A172 (cell line): Measurements from ENCODE around the gene HGS. TPM values are rescaled to one million over a fixed set of nuclear protein-coding genes. Genes with fewer than 3 reads are reported as not detected.
"Not testable (repeated sequence)": the region's sequence is repeated elsewhere in the genome, so short reads cannot be mapped to it uniquely, and the experiment has no call there.

Experiments used
- DNase-seq: peaks from one replicate; pipeline ENCODE4 v3.0.0-alpha.2; 2015; ENCODE audit warnings: low spot score
- total RNA-seq: library from RNA; depleted of rRNA; stranded (reverse); fragments of >200 nt; shearing (Covaris generic); gene quantifications from 2 replicates; pipeline ENCODE4 v1.2.3, GENCODE V29; 2014

The HGS gene
- total RNA-seq, 1 experiment from 2014 or later, result 199 TPM

- no peak for DNase-seq
Observed at GRCh38 chr17:81719410-81720266, 35.8 kb downstream of the HGS start.

- DNase-seq, result no peak
Observed at GRCh38 chr17:81720267-81721071, 36.7 kb downstream of the HGS start.

- DNase-seq, result peak; percentile 47
Observed at GRCh38 chr17:81722184-81723120, 38.6 kb downstream of the HGS start.

- no peak for DNase-seq
Observed at GRCh38 chr17:81723651-81724209, 39.9 kb downstream of the HGS start.

- no peak for DNase-seq
Observed at GRCh38 chr17:81725439-81725838, 41.6 kb downstream of the HGS start.

- no peak for DNase-seq
Observed at GRCh38 chr17:81726004-81726403, 42.2 kb downstream of the HGS start.

- DNase-seq, result no peak
Observed at GRCh38 chr17:81727324-81728031, 43.7 kb downstream of the HGS start.

- peak; percentile 77 for DNase-seq
Observed at GRCh38 chr17:81733507-81734404, 49.9 kb downstream of the HGS start.

- DNase-seq, result no peak
Observed at GRCh38 chr17:81734405-81735263, 50.8 kb downstream of the HGS start.

- peak; percentile 80 for DNase-seq
Observed at GRCh38 chr17:81735264-81736102, 51.7 kb downstream of the HGS start.

- DNase-seq, result no peak
Observed at GRCh38 chr17:81737947-81738800, 54.4 kb downstream of the HGS start.

- DNase-seq, result no peak
Observed at GRCh38 chr17:81738801-81739393, 55.1 kb downstream of the HGS start.

GRCh38 chr17:81739593-81739992, 55.8 kb downstream of the HGS start:
- not testable (repeated sequence) for DNase-seq

GRCh38 chr17:81740395-81740961, 56.7 kb downstream of the HGS start:
- no peak for DNase-seq

GRCh38 chr17:81741049-81741593, 57.3 kb downstream of the HGS start:
- no peak for DNase-seq
